Endometrial microvascular endothelial cells (primary cell): ENCODE results near the gene PHOSPHO1. TPM values are rescaled to one million over a fixed set of nuclear protein-coding genes. Genes with fewer than 3 reads are reported as not detected.

Source experiments
- in situ Hi-C: cut with HindIII; loops from 2 replicates; pipeline ENCODE4 v1.10.0; 2017; ENCODE audit warnings: low sequenced_read_pairs, low pct_unique_long_range_greater_than_20kb; ENCODE audit errors: inconsistent ontology term
- total RNA-seq: library from RNA; depleted of rRNA; stranded (reverse); fragments of >200 nt; gene quantifications from one replicate; pipeline ENCODE4 v1.2.3, GENCODE V29; 2015; ENCODE audit errors: inconsistent ontology term

The PHOSPHO1 gene
- total RNA-seq, 1 donor from 2014 or later = not detected

DNA sequence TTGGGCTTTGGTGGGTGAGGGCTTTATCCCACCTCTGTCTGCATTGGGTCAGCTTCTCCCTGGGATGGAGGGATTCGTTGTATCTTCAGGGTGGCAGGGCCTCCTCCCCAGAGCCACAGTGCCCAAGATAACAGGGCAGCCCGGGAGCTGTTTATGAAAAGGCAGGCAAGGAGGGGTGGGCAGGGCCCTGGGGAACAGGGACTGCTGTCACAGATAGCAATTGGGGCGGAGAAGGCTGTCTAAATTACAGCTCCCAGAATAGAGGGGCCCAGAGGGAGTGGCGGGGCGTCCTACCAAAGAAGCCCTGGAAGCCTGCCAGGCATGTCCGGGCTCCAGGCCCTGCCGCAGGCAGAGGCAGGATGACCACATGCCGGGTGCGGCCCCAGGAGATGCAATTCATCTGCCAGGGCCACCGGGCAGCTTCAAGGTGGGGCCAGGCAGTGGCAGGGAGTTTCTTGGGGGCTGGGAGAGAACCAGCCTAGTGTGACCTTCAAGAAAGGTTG, 18.8 kb upstream of the PHOSPHO1 start:
- in situ Hi-C loops = no loop called here

DNA sequence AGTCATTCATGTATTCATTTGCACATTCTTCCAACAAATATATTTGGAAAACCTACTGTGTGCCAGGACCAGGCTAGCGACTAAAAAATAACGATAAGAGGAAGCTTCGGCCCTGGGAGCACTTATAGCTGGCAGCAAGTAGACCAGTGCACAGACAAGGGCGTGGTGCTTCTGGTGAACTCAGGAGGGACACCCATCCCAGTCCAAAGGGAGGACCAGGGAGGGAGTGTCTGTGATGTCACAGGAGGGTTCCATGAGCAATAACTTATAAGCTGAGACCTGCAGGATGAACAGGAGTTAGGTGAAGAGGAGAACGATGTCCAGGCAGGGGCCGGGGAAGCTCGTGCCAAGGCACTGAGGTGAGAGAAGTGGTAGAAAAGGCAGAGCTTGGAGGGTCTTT, 17.4 kb upstream of the PHOSPHO1 start:
- in situ Hi-C loops = no loop called here

DNA sequence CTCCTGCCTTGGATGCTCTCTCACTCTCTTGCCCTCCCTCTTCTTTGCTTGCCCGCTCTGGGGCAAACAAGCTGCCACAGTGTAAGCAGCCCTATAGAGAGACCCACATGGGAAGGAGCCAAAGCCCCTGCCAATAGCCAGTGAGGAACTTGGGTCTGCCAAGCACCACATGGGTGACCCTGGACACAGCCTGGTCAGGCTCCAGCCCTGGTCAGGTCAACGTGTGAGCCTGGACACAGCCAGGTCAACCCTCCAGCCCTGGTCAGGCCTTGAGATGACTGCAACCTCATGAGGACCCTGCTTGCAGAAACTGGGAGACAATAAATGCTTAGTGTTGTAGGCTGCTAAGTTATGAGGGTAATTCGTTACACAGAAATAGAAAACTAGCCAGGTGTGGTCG, 14.3 kb upstream of the PHOSPHO1 start:
- in situ Hi-C loops = no loop called here

DNA sequence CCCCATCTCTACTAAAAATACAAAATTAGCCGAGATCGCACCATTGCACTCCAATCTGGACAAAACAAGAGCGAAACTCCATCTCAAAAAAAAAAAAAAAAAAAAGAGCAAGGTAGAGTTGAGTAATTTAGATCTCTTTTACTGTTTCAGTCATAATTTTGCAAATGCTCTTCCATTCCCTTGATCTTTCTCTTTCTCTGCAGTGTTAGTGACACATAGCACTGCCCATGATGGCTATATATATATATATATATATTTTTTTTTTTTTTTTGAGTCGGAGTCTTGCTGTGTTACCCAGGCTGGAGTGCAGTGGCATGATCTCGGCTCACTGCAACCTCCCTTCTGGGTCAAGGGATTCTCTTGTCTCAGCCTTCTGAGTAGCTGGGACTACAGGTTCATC, 12.2 kb upstream of the PHOSPHO1 start:
- in situ Hi-C loops = no loop called here

DNA sequence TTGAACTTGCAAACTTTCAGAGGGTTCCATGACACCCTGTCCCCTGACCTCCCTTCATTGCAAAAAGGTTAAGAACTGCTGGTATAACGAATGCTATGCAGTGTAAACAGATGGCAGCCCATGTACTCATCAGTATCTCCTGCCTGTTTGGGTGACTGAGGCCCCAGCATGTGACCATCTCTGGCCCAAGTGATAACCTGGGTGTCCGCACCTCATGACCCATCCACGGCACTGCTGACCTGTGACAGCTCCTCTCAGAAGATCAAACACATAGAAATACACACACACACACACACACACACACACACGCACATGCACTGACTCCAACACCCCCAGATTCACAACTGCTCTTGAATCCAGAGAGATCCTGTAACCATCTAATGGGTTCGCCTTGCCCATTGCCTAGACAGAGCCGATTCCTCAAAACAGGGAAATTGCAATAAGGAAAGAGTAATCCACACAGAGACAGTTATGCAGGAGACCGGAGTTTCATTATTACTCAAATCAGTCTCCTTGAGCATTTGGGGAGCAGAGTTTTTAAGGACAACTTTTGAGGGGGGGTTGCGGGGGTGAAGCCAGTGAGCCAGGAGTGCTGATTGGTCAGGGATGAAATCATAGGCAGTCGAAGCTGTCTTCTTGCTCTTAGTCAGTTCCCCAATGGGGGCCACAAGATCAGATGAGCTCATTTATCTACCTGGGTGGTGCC, 11.3 kb upstream of the PHOSPHO1 start:
- in situ Hi-C loops = no loop called here

DNA sequence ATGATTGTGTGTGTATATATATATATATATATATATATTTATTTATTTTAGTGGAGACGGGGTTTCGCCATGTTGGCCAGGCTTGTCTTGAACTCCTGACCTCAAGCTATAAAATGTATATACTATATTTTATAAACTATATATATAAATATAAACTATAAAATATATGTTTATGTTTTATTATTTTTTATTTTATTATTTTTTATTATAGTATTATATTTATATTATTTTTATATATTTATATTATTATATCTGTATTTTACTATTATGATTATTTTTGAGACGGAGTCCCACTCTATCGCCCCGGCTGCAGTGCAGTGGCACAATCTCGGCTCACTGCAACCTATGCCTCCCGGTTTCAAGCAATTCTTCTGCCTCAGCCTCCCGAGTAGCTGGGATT, 10.5 kb upstream of the PHOSPHO1 start:
- in situ Hi-C loops = no loop called here

DNA sequence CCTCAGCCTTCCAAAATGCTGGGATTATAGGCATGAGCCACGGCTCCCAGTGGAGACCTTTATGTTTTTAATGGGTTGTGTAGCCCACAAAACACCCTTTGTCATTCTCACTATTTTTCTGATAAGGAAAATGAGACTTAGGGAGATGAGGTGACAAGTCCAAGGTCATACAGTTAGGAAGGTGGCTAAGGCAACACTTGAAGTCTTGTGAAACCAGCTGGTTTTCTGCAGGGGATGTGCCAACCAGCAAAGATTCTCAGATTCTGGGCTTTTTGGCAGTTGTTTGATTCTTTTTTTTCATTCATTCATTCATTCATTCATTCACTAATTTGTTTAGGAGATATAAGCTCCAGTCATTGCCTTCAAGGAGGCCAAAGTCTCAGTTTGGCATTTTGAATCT, 10.0 kb upstream of the PHOSPHO1 start:
- in situ Hi-C loops = no loop called here

DNA sequence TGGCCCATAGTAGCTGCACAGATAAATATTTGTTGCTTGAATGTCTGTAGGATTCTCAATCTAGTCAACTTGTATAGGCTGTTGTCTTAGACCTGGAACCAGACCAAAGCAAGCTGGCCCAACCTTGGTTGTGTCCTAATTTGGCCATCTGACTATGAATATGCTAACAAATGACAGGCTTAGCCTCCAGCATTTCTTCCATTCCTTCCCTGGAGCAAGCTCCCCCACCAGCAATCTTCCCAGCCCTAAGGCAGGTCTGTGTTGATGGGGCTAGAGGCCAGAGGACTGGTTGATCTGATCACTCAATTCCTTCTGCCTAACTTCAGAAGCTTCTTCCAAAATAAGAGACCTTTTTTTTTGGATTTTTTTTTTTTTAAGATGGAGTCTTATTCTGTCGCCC, 9.4 kb upstream of the PHOSPHO1 start:
- in situ Hi-C loops = no loop called here

DNA sequence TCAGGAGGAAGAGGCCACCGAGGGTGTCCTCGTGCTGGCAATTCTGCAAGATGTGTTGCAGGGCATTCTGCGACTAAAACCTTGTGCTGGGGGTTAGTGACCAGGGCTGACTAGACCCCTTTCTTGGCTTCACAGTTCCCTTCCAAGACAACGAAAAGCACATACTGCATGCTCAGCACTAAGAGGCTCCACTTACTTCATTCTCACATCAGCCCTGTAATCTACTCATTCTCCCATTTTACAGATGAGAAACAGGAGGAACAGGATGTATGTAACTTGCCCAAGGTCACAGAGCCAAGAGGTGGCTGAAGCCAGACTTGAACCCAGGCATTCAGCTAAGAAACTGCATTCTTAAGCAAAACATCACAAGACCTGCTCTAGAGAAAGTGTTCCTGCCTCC, 5.3 kb upstream of the PHOSPHO1 start:
- in situ Hi-C loops = no loop called here

DNA sequence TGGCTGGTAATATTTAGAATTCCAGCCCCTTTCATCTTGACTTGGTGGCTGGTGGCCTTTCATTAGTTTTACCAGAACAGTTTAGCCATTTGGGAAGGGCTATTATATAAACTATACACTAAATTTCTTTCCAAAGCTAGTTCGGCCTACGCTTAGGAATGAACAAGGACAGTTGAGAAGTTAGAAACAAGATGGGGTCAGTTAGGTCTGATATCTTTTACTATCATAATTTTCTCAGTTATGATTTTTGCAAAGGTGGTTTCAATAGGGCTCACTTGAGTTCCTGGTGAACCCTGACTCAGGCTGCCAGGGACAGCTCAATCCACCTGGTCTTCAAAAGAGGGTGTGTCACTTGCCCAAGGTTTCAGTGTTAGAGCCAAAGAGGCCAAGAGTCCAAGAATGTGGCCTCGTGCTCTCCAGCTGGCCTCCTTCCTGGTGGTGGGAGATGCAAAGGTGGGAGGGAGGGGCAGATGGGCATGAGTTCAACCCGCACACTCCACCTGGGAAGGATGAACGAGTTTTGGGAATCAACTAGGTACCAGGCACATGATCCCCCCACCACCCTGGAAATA, 4.0 kb upstream of the PHOSPHO1 start:
- in situ Hi-C loops = no loop called here

DNA sequence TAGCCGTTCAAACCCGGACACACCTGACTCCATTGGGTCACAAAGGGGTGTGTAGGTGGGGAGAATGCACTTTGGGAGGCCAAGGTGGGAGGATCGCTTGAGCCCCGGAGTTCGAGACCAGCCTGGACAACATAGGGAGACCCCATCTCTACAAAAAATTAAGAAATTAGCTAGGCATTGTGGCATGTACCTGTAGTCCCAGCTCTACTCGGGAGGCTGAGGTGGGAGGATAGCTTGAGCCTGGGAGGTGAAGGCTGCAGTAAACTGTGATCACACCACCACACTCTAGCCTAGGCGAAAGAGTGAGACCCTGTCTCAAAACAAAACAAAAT, 942 bp upstream of the PHOSPHO1 start:
- in situ Hi-C loops = no loop called here

DNA sequence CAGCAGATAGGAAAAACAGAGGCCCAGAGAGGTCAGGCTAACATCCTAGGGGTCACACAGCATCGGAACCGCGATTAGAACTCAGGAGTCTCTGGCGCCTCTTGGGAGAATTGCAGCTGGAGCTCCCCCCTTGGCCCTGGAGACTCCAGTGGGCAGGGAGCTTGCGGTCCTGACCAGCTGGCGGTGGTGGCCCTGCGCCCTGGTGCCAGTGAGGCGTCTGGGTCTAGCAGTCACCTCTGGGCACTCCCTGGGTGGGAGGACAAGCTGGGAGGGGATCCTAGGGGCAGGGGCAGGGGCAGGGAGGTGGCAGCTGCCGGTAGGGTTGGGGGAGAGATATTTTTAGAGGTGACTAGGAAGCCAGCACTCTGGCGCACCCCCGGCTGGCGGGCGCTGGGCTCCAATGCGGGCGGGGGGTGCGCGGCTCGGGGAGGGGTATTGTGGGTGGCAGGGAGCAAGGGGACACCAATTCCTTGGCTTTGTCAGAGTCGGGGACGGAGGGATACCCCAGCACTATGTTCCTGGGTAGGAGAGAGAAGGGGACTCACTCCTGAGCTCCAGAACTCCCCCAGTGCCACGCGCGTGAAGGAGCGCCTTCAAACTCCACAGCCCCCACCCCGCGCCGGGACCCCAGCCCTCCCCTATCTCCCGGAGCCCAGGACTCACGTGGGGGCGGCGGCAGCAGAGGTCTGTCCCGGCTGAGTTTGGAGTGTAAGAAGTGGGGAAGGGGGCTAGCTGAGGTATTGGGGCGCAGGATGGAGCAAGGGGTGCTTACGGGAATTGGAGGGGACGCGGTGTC, 584 bp downstream of the PHOSPHO1 start:
- in situ Hi-C loops = no loop called here

DNA sequence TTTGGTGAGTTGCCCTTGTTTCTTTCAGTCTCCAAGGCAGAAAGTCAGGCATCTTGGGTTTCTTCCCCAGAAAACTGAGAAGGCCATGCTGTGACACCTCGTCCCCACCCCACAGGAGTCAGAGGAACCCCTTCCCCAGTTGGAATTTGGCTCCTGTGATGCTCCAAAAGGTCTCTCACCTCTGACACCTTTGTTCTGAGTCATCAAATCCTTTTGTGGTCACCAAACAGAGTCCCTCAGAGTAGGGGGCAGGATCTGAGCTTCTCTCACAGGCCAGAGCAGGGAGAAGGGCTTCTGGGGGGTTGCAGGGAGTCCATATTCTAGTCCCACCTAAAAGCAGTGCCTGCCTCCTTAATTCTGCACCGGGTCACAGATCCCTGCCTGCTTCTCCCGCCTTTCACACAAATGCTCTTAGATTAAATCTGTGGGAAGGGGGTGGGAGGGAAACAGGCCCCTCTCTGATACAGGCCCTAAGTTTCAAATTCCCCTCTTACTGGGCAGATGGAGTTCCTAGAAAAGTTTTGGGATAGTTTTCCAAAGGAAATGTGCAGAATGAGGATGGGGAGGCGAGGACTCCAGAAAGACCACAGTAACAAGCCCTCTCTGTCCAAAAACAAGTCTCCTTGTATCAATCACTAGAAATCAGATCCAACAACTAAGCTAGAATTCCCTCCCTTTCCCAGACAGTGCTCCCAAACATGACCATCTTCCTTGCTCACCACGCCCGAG, 1.3 kb downstream of the PHOSPHO1 start:
- in situ Hi-C loops = no loop called here

DNA sequence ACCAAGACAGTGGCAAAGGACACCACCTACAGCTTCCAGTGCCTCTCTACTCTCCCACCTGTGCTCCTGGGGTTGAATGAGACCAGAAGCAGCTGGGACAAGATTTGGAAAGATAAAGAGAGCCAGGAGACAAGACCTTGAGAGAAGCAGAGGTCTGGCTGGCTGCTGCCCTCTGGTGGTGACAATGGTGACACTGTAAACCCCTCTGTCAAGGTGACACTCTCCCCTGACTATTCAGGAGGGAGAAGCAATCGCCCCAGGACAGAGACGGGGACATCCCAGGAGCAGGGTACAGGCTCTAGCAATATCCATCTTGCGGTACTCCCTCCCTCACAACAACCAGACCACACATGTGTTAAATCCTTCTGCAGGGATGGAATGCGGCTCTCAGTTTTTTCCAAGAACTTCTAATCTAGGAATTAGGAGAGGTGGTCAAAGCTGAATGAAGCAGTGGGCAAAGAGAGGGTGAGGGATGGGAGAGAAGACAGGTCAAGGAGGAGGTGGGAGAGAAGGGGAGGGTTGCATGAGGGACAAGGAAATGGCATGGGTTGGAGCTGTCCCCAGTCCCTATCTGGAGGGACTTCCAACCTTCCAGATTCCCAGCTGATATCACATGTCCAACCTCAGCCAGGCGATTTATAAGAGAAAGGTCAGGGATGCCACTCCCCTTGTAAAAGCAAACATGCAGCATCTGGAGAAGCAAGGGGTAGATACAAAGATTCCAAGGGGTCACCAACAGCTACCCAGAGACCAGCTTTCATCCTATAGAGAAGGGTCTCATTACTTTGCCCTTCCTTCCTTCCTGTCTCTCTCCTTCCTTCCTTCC, 2.9 kb downstream of the PHOSPHO1 start:
- in situ Hi-C loops = no loop called here

DNA sequence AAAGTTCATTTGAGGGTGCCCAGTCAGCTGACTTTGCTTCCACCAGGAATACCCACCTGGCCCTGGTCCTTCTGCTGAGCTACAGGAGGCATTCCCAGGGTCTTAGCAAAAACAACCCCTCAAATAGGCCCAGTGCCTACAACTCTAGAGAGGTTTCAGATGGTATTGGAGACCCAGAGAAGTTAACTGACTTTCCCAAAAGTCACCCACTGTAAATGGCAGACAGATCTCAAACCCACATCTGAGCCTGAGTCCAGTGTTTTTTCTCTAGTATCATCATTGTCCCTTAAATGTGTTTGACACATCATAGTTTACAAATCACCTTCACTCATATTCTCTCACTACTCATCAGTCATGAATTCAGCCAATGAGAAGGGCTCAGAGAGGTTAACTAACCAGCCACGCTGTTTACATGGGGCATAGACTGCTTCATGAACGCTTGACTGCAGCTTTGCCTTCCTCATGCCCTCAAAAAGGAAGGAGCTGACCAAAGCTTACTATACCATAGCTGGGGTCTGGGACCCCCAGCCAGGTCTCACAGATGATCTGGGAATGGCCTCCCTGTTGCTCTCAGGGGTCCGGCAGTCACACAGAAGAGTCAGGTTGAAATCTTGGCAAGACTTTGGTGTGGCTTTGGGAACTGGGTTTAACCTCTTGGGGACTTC, 3.7 kb downstream of the PHOSPHO1 start:
- in situ Hi-C loops = no loop called here

DNA sequence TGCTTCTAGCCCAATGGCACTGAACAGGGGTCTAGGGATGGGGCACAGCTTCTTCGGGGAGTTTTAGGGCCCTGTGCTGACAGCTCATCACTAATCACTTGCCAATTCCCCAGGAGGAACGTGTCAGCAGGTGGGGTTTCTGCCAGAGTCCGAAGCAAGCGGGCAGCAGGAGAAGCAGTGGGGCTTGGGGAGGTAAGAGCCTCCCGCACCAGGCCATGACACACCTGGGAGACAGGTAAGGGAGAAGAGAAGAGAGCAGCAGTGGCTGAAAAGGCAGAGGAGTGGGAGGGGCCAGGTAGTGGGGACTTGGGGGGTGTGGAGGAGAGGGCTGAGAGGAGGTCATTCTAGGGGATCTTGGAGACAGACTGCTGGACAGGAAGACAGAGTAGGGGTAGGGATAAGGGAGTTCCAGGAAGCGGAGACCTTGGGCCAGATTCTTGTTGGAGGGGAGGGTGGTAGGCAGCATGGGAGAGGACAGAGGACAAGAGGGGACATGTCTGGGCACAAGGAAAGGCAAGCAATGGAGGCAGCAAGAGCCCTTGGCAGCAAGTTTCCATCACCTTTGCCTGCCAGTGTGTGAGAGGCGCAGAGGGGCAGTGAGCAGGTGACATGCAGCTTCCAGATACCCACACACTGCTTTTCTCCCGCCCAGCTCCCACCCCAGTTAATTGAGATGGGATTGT, 4.9 kb downstream of the PHOSPHO1 start:
- in situ Hi-C loops = no loop called here

DNA sequence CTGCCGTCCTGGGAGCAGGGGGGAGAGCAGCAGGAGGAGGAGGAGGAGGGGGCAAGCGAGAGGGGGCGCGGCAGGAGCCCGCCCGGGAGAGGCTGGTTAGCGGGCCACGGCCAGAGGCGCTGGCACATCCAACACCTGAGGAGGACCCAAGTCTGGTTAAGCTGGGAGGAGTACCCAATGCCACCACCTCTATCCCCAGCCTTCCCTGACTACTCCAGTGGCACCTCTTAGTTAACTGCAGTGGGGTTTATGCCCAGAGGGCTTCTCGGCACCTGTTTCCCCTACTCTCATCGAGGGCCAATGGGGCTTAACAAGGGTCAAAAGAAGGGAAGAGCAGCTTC, 5.6 kb downstream of the PHOSPHO1 start:
- in situ Hi-C loops = no loop called here
